Esophagus muscularis mucosa (tissue), 3 donors: ENCODE data around the gene CRYBB1.

Experiments
- CTCF ChIP-seq, 3 experiments: fragments of 200-600 bp in 2 of 3; fragments of 450-650 bp in 1 of 3; sonication (generic) in 2 of 3; IDR thresholded peaks; one replicate each; pipeline ENCODE4 v1.5.1; 2017 to 2019; ENCODE audit warnings: antibody characterized with exemption in 3 of 3, mild to moderate bottlenecking in 2 of 3, moderate library complexity in 1 of 3
- POLR2A ChIP-seq: fragments of 450-650 bp; IDR thresholded peaks from one replicate; pipeline ENCODE4 v1.6.1; 2017; ENCODE audit warnings: antibody characterized with exemption, moderate library complexity, mild to moderate bottlenecking, low read depth
- POLR2AphosphoS5 ChIP-seq, 2 donors: sonication (generic); formaldehyde crosslinking; IDR thresholded peaks; one replicate each; pipeline ENCODE4 v1.6.1; 2017; ENCODE audit warnings: antibody characterized with exemption in 2 of 2

DNA sequence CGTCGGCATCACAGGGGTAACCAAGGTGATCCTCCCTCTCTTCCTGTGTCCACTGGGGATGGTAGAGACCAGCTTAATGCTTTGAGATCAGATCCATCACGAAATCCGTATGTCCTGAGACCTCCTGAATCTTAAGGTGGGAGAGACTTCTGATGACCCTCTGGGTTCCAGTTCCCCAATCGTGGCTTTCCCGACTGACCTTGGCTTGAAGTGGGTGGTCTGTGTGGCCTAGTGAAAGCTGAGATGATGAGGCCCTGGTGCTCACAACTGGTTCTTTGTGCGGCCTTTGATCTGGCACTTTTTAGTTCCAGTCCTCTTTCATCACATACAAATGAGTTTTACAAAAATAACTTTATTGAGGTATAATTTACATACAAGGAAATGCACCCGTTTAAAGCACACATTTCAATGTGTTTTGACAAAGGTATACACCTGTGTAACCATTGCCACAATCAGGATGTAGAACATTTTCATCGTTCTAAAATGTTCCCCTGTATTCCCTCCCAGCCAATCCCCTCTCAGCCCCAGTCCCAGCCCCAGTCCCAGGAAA lies 45.6 kb upstream of the CRYBB1 start:
- TF ChIP-seq CTCF (IDR thresholded peaks at IDR 0.05) (no peak), POLR2A (no peak), POLR2AphosphoS5 (IDR thresholded peaks at IDR 0.05) (no peak)
